GM12892 (cell line): Measurements from ENCODE around the gene RARB.

ENCODE experiments used
- POLR2A ChIP-seq: IDR thresholded peaks from 2 replicates; pipeline ENCODE4 v1.6.1; 2011; ENCODE audit warnings: low read depth, low read length, control low read depth
- POLR2AphosphoS5 ChIP-seq: IDR thresholded peaks from 2 replicates; pipeline ENCODE4 v1.6.1; 2011; ENCODE audit warnings: low read depth, low read length, control low read depth
- TAF1 ChIP-seq: IDR thresholded peaks from 2 replicates; pipeline ENCODE4 v1.6.1; 2011; ENCODE audit warnings: low read depth, mild to moderate bottlenecking, control low read depth, low read length, borderline replicate concordance

GRCh38 chr3:25420147-25420546, 7.9 kb upstream of the RARB start:
- no peak for TF ChIP-seq POLR2A
- no peak for TF ChIP-seq POLR2AphosphoS5
- no peak for TF ChIP-seq TAF1
